Natural killer cell (primary cell): Measurements from ENCODE around the gene PYROXD2. TPM values are rescaled to one million over a fixed set of nuclear protein-coding genes. Genes with fewer than 3 reads are reported as not detected.

Experiments used
- ATAC-seq, 3 donors: fragments of 150-1000 bp in 2 of 3; fragments of 200-7000 bp in 1 of 3; cut with Tn5 transposase; 1 replicate in 1 of 3; 2 replicates in 2 of 3; pipeline ENCODE4 v1.10.0; 2021; ENCODE audit warnings: mild to moderate bottlenecking in 2 of 3, moderate library complexity in 2 of 3
- DNase-seq, 2 donors: peaks; one replicate each; pipeline versions ENCODE4 v3.0.0 to v3.0.0-alpha.2; 2013 to 2021; ENCODE audit warnings: mixed read lengths in 1 of 2
- H3K27ac ChIP-seq: one replicate; pipeline ENCODE4 v1.5.1; 2013; ENCODE audit warnings: mild to moderate bottlenecking, low read length
- H3K27me3 ChIP-seq: one replicate; pipeline ENCODE4 v1.6.1; 2013; ENCODE audit warnings: low read length; ENCODE audit not compliant: control insufficient read depth, insufficient read depth
- H3K36me3 ChIP-seq: one replicate; pipeline ENCODE4 v1.6.1; 2013; ENCODE audit warnings: low read length; ENCODE audit not compliant: control insufficient read depth, insufficient read depth
- H3K4me1 ChIP-seq: one replicate; pipeline ENCODE4 v1.6.1; 2013; ENCODE audit warnings: low read length; ENCODE audit not compliant: control insufficient read depth, insufficient read depth
- H3K4me3 ChIP-seq: one replicate; pipeline ENCODE4 v1.5.1; 2013; ENCODE audit warnings: low read length
- H3K9me3 ChIP-seq: one replicate; pipeline ENCODE4 v1.6.1; 2013; ENCODE audit warnings: low read length; ENCODE audit not compliant: control insufficient read depth, insufficient read depth
- H3K27ac Mint-ChIP-seq, 2 donors: one replicate each; pipeline ENCODE4 v1.8.0; 2022; ENCODE audit warnings: mild to moderate bottlenecking in 2 of 2, mixed read lengths in 2 of 2, moderate library complexity in 1 of 2
- H3K27me3 Mint-ChIP-seq, 2 donors: one replicate each; pipeline ENCODE4 v1.8.0; 2022; ENCODE audit warnings: low read depth in 2 of 2, mixed read lengths in 2 of 2
- H3K36me3 Mint-ChIP-seq: one replicate; pipeline ENCODE4 v1.8.0; 2022; ENCODE audit warnings: mixed read lengths
- H3K4me1 Mint-ChIP-seq, 2 donors: one replicate each; pipeline ENCODE4 v1.8.0; 2022; ENCODE audit warnings: mixed read lengths in 2 of 2
- H3K4me3 Mint-ChIP-seq: one replicate; pipeline ENCODE4 v1.8.0; 2022; ENCODE audit warnings: mild to moderate bottlenecking, moderate library complexity, mixed read lengths
- H3K9me3 Mint-ChIP-seq, 2 donors: one replicate each; pipeline ENCODE4 v1.8.0; 2022; ENCODE audit warnings: mixed read lengths in 2 of 2
- WGBS: methylation state at CpG from one replicate; pipeline ENCODE4 v1.1.7; 2013; ENCODE audit warnings: missing lambda C conversion rate; ENCODE audit not compliant: insufficient coverage; 5-methylcytosine and 5-hydroxymethylcytosine counted together
- intact Hi-C: fragments of 100-400 bp; cut with micrococcal nuclease; formaldehyde crosslinking; loops from one replicate; pipeline ENCODE4 v1.14.2; 2022
- total RNA-seq, 4 donors: library from RNA; stranded (reverse); fragments of 120-200 nt in 1 of 4; gene quantifications; one replicate each; pipeline versions ENCODE4 v1.2.3 to v1.2.4, GENCODE V29; 2013 to 2022
- TF ChIP-seq, protein P1 (sequence below): fragments of 200-600 bp; IDR thresholded peaks from one replicate; pipeline ENCODE4 v1.8.0; 2022; ENCODE audit warnings: antibody characterized with exemption

Gene PYROXD2
- total RNA-seq, 3 donors from 2014 or later (not counting 1 experiment from before 2014, with no cell fraction given), result 20.8 to 28.2 (median 28.0) TPM

DNA sequence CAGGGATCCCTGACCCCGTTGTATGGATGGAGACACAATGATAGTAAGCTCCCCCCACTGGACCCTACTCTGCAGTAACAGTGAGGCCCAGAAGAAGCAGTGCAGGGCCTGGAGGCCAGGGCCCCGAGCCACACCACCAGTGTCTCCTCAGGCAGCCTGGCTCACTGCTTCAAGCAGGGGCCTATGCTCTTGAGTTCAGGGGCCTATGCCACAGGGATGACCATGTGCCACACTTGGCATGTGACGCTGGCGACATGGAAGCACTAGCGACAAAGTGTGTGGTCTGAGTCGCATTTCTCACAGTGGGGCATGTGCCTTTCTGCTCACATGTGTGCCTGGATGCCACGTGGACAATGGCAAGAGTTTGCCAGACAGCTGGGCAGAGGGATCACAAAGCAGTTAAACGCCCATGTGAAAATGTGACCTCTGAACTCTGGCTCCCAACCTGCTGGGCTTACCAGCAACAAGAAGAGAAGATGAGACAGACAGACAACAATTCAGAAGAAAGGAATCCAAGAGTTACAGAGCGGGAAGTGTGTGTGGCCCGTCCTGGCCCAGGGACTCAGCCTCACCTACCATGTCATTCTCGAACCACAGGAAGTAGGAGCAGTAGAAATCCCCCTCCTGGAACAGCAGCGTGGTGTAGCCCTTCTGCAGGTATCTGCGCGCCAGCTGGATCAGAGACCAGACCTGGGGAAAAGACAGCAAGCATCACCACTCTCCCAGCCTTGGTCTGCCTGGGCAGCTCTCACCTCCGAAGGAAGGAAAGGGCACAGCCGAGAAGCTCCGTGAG, 4.7 kb upstream of the PYROXD2 start:
- TF ChIP-seq, protein P1, sequence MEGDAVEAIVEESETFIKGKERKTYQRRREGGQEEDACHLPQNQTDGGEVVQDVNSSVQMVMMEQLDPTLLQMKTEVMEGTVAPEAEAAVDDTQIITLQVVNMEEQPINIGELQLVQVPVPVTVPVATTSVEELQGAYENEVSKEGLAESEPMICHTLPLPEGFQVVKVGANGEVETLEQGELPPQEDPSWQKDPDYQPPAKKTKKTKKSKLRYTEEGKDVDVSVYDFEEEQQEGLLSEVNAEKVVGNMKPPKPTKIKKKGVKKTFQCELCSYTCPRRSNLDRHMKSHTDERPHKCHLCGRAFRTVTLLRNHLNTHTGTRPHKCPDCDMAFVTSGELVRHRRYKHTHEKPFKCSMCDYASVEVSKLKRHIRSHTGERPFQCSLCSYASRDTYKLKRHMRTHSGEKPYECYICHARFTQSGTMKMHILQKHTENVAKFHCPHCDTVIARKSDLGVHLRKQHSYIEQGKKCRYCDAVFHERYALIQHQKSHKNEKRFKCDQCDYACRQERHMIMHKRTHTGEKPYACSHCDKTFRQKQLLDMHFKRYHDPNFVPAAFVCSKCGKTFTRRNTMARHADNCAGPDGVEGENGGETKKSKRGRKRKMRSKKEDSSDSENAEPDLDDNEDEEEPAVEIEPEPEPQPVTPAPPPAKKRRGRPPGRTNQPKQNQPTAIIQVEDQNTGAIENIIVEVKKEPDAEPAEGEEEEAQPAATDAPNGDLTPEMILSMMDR, result no peak
- H3K27ac Mint-ChIP-seq, result peak overlapping the region in 1 of 2 donors; percentile 5
- Histone ChIP-seq H3K27ac (no peak overlapping the region), H3K4me1 (peaks cover 10% of the 10 kb centered on the region), H3K9me3 (no peaks in the 10 kb centered on the region), H3K27me3 (no peaks in the 10 kb centered on the region), H3K36me3 (peaks cover 56% of the 10 kb centered on the region), H3K4me3 (no peak overlapping the region)
- peaks cover 7% of the 10 kb centered on the region for H3K36me3 Mint-ChIP-seq
- peaks cover 5 to 10% of the 10 kb centered on the region in 2 donors for H3K4me1 Mint-ChIP-seq
- H3K9me3 Mint-ChIP-seq, result no peaks in the 10 kb centered on the region
- WGBS, result 96% methylated on average over 17 of the region's 17 CpGs
- DNase-seq (no peak), ATAC-seq (no peak)
- H3K27me3 Mint-ChIP-seq, result no peaks in the 10 kb centered on the region
- intact Hi-C loops, result no loop called here
- H3K4me3 Mint-ChIP-seq, result no peak overlapping the region

DNA sequence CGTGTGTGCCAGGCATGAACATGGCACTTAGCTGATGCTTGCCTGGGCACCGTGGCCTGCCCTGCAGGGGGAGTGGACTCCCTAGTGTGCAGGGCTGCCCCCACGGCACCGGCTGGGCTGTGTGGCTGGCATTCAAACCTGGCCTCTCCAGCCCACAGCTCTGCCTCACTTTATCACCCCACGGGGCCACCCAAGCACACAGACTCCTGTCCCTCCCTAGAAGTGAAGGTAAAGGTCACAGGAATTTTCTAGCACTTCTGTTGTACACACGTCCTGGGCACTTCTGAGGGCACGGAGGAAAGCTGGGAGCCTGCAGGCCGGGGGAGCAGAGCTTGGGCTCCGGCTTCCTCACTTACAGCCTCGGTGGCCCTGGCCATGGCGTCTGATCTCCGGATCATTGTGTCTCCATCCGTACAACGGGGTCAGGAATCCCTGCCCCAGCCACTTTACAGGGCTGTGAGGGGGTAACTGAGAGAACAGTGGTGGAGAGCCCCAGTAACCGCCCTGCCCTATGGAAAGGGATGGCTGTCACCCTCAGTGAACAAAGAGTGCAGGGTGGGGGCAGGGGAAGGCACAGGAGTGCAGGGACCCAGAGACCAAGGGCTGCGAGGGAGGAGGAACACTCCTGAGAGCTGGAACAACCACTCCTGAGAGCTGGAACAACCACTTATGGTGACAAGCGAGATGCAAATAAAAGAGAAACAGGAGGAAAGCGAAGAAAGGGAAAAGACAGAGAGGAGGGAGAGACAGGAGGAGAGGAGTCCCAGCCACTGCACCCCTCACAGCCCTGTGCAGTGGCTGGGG, 3.9 kb upstream of the PYROXD2 start:
- H3K9me3 ChIP-seq, result no peaks in the 10 kb centered on the region
- H3K27ac ChIP-seq, result no peak overlapping the region
- H3K36me3 ChIP-seq, result peaks cover 51% of the 10 kb centered on the region
- ATAC-seq (no peak), DNase-seq (no peak)
- Mint-ChIP-seq H3K27me3 (no peaks in the 10 kb centered on the region), H3K9me3 (no peaks in the 10 kb centered on the region), H3K4me1 (peaks cover 11 to 18% of the 10 kb centered on the region in 2 donors), H3K27ac (peak overlapping the region in 1 of 2 donors; percentile 5), H3K36me3 (peaks cover 7% of the 10 kb centered on the region), H3K4me3 (no peak overlapping the region)
- H3K27me3 ChIP-seq, result no peaks in the 10 kb centered on the region
- intact Hi-C loops, result no loop called here
- WGBS, result 98% methylated on average over 17 of the region's 18 CpGs
- H3K4me3 ChIP-seq, result no peak overlapping the region
- TF ChIP-seq, protein P1, result no peak
- peaks cover 18% of the 10 kb centered on the region for H3K4me1 ChIP-seq

DNA sequence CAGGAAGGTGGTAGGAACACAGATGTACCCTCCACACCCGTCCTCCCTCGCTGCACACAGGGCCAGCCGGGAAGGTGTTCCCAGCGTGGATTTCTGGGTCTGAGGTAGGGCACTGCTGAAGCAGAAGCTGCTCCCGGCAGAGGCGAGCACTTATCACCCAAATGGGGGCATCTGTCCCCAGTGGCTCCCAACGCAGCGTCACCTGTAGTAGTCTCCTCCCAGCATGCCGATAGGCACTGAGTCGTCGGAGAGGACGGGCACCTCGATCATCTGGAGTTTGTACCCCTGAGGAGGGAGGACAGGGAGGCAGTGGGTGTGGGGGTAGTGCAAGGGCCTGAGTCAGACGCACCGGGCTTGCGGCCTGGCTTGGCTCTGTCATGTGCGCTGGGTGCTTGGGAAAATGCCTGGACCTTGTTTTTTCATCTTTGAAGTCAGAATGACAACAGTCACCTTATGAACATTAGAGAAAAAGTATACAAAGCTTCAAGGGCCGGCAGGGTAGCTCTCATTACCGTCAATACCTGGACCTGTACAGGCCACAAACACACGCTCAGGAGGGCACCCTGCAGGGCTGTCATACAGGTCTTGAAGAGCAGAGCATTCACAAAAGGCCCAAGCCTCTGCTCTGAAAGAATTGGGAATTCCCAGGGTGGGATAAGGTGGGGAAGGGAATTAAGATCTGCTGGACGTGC, 3.1 kb upstream of the PYROXD2 start:
- Histone ChIP-seq H3K4me1 (peaks cover 18% of the 10 kb centered on the region), H3K9me3 (no peaks in the 10 kb centered on the region), H3K4me3 (no peak overlapping the region), H3K27ac (no peak overlapping the region), H3K27me3 (no peaks in the 10 kb centered on the region), H3K36me3 (peaks cover 43% of the 10 kb centered on the region)
- intact Hi-C loops, result no loop called here
- Mint-ChIP-seq H3K27ac (no peak overlapping the region), H3K36me3 (peaks cover 7% of the 10 kb centered on the region), H3K4me1 (peaks cover 12 to 19% of the 10 kb centered on the region in 2 donors), H3K9me3 (no peaks in the 10 kb centered on the region), H3K4me3 (no peak overlapping the region), H3K27me3 (no peaks in the 10 kb centered on the region)
- TF ChIP-seq, protein P1, result no peak
- DNase-seq, result no peak
- no peak for ATAC-seq
- WGBS, result 97% methylated on average over 21 of the region's 21 CpGs
